Esophagus muscularis mucosa (tissue), 4 donors: ENCODE data around the gene PPAN. TPM values are rescaled to one million over a fixed set of nuclear protein-coding genes. Genes with fewer than 3 reads are reported as not detected.

Experiments used
- DNase-seq: peaks from one replicate; pipeline ENCODE4 v3.0.0-alpha.2; 2017; ENCODE audit errors: extremely low spot score
- H3K27ac ChIP-seq, 4 donors: fragments of 200-600 bp; sonication (generic); replicated peaks in 1 of 4; 1 replicate in 3 of 4; 2 replicates in 1 of 4; pipeline ENCODE4 v1.5.1; 2016 to 2019; ENCODE audit warnings: mild to moderate bottlenecking in 1 of 4
- H3K27me3 ChIP-seq, 4 donors: fragments of 200-600 bp; sonication (generic); one replicate each; pipeline versions ENCODE4 v1.5.1 to v1.6.0; 2016 to 2019
- H3K36me3 ChIP-seq, 4 donors: fragments of 200-600 bp; sonication (generic); one replicate each; pipeline ENCODE4 v1.5.1; 2016 to 2019
- H3K4me1 ChIP-seq, 4 donors: fragments of 200-600 bp; sonication (generic); one replicate each; pipeline ENCODE4 v1.5.1; 2016 to 2019
- H3K4me3 ChIP-seq, 4 donors: fragments of 200-600 bp; sonication (generic); 1 replicate in 2 of 4; 2 replicates in 2 of 4; pipeline ENCODE4 v1.5.1; 2016 to 2019; ENCODE audit warnings: mild to moderate bottlenecking in 4 of 4, moderate library complexity in 1 of 4
- H3K9me3 ChIP-seq, 4 donors: fragments of 200-600 bp; sonication (generic); 1 replicate in 3 of 4; 2 replicates in 1 of 4; pipeline ENCODE4 v1.5.1; 2016 to 2019
- EP300 ChIP-seq: sonication (generic); formaldehyde crosslinking; IDR thresholded peaks from one replicate; pipeline ENCODE4 v1.6.1; 2017; ENCODE audit warnings: antibody characterized with exemption
- POLR2A ChIP-seq: fragments of 450-650 bp; IDR thresholded peaks from one replicate; pipeline ENCODE4 v1.6.1; 2017; ENCODE audit warnings: antibody characterized with exemption, moderate library complexity, mild to moderate bottlenecking, low read depth
- POLR2AphosphoS5 ChIP-seq, 2 donors: sonication (generic); formaldehyde crosslinking; IDR thresholded peaks; one replicate each; pipeline ENCODE4 v1.6.1; 2017; ENCODE audit warnings: antibody characterized with exemption in 2 of 2
- WGBS: methylation state at CpG from one replicate; pipeline ENCODE4 v1.1.5; 2018; 5-methylcytosine and 5-hydroxymethylcytosine counted together
- intact Hi-C: fragments of 100-400 bp; cut with DNase I; formaldehyde crosslinking; loops from one replicate; pipeline ENCODE4 v1.15.1; 2023
- total RNA-seq, 4 donors: library from RNA; depleted of rRNA; stranded (reverse); fragments of >200 nt; gene quantifications; one replicate each; pipeline versions ENCODE4 v1.1.0 to v1.2.1, GENCODE V29; 2016
- TF ChIP-seq, protein P1 (sequence below), 3 experiments: fragments of 200-600 bp in 2 of 3; fragments of 450-650 bp in 1 of 3; sonication (generic) in 2 of 3; IDR thresholded peaks; one replicate each; pipeline ENCODE4 v1.5.1; 2017 to 2019; ENCODE audit warnings: antibody characterized with exemption in 3 of 3, mild to moderate bottlenecking in 2 of 3, moderate library complexity in 1 of 3

The PPAN gene
- total RNA-seq, 4 donors from 2014 or later: 22.7 to 39.3 (median 29.1) TPM

DNA sequence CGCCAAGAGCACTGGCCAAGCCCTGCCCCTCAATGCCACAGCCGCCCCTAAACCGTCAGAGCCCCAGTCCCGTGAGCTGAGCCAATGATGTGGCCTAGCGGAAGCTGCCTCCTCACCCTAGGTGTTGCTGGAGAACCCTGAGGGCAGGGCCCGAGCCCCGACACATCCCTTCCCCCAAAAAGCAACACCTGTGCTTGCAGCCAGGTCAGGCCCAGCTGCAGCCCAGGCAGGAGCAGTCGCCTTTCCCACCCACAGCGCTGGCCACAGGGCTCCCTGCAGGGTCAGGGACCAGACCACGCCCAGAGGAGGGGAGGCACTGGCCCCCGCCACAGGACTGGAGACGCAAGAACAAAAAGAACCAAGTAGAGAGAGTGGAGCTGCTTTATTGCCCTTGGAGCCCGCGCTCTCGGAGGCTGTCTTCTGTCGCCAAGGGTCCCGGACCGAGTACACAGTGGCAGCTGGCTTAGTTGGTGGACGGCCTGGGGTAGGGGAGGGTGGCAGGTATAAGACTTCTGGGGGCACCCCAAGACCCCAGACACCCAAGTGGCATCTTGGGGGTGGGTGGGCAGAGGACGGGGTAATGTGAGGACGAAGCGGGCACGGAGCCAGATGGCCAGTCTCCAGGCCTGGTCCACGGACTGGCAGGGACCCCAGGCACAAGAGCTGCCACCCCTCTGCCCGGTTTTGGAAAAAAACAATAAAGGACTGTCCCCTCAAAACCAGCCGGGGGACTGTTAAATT is 8.7 kb downstream of the PPAN start:
- no peak overlapping the region for H3K4me3 ChIP-seq
- no peak for DNase-seq
- no peaks in the 10 kb centered on the region for H3K27me3 ChIP-seq
- H3K9me3 ChIP-seq: no peaks in the 10 kb centered on the region
- intact Hi-C loops: no loop called here
- no peak overlapping the region for H3K27ac ChIP-seq
- peaks cover 15 to 47% (median 30%) of the 10 kb centered on the region in 4 donors for H3K4me1 ChIP-seq
- peaks cover 46 to 74% (median 71%) of the 10 kb centered on the region in 4 donors for H3K36me3 ChIP-seq
- 81% methylated on average over 25 of the region's 26 CpGs for WGBS
- TF ChIP-seq POLR2A: no peak
- TF ChIP-seq, protein P1, sequence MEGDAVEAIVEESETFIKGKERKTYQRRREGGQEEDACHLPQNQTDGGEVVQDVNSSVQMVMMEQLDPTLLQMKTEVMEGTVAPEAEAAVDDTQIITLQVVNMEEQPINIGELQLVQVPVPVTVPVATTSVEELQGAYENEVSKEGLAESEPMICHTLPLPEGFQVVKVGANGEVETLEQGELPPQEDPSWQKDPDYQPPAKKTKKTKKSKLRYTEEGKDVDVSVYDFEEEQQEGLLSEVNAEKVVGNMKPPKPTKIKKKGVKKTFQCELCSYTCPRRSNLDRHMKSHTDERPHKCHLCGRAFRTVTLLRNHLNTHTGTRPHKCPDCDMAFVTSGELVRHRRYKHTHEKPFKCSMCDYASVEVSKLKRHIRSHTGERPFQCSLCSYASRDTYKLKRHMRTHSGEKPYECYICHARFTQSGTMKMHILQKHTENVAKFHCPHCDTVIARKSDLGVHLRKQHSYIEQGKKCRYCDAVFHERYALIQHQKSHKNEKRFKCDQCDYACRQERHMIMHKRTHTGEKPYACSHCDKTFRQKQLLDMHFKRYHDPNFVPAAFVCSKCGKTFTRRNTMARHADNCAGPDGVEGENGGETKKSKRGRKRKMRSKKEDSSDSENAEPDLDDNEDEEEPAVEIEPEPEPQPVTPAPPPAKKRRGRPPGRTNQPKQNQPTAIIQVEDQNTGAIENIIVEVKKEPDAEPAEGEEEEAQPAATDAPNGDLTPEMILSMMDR (IDR thresholded peaks at IDR 0.05): no peak
- no peak for TF ChIP-seq POLR2AphosphoS5 (IDR thresholded peaks at IDR 0.05)
- no peak for TF ChIP-seq EP300

DNA sequence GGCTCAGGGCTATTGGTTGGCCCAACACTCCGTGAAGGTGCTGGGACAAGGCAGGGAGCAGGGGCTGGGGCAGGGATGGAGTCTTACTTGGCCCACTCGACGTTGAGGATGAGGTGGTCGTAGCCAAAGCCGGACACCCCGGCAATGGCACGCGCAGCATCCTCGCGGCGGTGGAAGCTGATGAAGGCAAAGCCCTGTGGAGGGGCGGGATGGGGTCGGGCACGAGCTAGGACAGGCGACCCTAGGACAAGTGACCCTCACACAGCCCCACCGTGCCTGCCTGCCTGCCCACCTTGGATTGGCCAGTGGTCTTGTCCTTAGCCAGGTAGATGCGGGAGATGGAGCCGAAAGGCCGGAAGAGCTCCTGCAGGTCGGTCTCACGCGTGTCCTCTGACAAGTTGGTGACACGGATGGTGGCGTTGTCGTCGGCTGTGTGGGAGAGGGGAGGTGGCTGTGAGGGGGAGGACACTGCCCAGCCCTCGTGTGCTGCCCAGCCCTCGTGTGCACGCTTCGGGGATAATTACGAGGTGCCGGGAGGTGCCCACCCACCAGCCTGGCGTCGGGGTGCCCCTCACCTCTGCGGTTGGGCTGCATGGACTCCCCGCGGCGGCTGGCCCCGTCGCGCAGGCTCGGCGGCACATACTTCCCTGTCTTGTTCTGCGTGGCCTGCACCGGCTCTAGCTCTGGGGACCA is 9.4 kb downstream of the PPAN start:
- intact Hi-C loops: no loop called here
- no peak for DNase-seq
- Histone ChIP-seq H3K4me1 (peaks cover 18 to 54% (median 34%) of the 10 kb centered on the region in 4 donors), H3K27me3 (no peaks in the 10 kb centered on the region), H3K9me3 (no peaks in the 10 kb centered on the region), H3K27ac (no peak overlapping the region), H3K4me3 (no peak overlapping the region), H3K36me3 (peaks cover 39 to 66% (median 64%) of the 10 kb centered on the region in 4 donors)
- no peak for TF ChIP-seq POLR2A
- TF ChIP-seq POLR2AphosphoS5 (IDR thresholded peaks at IDR 0.05): no peak
- TF ChIP-seq, protein P1 (IDR thresholded peaks at IDR 0.05): no peak
- no peak for TF ChIP-seq EP300
- WGBS: 86% methylated on average over 29 of the region's 45 CpGs

DNA sequence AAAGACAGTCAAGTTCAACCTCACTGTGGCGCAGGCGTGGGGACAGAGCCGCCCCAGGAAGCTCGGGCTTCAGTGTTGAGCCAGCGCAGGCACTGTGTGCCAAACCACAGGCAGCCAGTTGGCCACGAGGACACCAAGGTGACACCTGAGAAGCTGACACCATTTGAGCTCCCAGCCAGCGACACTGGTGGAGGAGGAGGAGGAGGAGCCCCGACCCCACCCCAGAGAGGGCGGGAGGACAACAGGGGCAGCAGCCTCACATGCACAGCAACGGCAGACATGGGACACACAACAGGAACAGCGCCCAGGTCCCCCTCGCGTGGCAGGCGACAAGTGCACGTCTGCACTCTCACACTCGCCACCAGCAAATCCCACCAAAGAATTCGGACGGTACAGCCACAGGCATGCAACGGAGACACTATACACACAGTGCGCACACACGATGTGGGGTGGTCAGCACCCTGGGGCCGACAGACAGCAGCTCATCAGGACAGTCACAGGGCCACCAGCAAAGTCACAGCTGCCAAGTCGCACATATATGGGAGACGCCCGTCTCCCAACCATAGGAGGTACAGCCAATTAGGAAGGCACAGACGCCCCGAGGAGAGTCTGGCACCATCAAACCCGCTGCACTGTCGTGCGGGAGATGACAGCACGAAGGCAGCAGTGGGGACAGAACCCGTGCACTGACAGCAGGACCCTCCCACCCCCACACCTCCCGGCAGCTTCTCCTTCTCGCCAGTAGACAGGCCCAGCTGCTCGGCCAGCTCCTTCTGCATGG is 10.1 kb downstream of the PPAN start:
- WGBS: 90% methylated on average over 24 of the region's 35 CpGs

DNA sequence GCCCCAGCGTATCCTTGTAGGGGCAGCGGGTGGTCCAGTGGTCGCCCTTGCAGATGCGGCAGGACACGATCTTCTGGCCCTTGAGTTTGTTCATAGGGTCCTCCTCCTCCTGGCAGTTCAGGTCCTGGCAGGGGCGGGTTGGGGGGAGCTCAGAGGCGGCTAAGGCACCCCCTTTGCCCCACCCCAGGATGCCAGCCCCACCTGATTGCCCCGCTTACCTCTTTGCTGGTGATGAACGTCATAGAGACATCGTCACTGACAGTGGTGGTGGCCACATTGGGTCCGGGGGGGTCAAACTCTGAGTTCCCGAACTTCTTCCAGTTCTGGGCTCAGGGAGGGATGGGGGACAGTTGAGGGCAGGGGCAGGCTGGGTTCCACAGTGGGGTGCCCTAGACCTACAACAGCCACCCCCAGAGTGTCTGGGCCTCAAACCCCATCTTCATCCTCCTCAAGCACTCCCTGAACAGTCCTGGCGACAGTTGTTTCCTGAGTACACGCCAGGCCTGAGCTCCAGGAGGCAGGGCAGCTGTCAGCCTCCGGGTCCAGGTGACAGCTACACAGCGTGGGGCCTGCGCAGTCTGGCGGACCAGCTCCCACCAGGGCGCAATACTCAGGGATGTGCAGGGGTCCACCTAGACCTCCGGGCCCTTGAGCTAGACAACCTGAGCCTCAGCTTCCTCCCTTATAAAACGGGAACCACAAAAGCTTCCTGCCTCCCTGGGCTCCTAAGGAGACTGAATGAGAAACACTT is 10.9 kb downstream of the PPAN start:
- WGBS: 85% methylated on average over 6 of the region's 21 CpGs
- intact Hi-C loops: no loop called here

More for the DNA sequence above, 10.1 kb downstream of the PPAN start:
- TF ChIP-seq POLR2A (no peak), POLR2AphosphoS5 (IDR thresholded peaks at IDR 0.05) (no peak), EP300 (no peak)
- TF ChIP-seq, protein P1 (IDR thresholded peaks at IDR 0.05): no peak
- Histone ChIP-seq H3K4me3 (no peak overlapping the region), H3K27me3 (no peaks in the 10 kb centered on the region), H3K36me3 (peaks cover 32 to 59% (median 57%) of the 10 kb centered on the region in 4 donors), H3K27ac (no peak overlapping the region), H3K4me1 (peaks cover 18 to 58% (median 38%) of the 10 kb centered on the region in 4 donors), H3K9me3 (no peaks in the 10 kb centered on the region)
- intact Hi-C loops: no loop called here
- DNase-seq: no peak

More for the DNA sequence above, 10.9 kb downstream of the PPAN start:
- TF ChIP-seq POLR2A: no peak
- TF ChIP-seq POLR2AphosphoS5 (IDR thresholded peaks at IDR 0.05): no peak
- TF ChIP-seq, protein P1 (IDR thresholded peaks at IDR 0.05): no peak
- no peak for TF ChIP-seq EP300
- Histone ChIP-seq H3K4me1 (peaks cover 18 to 58% (median 45%) of the 10 kb centered on the region in 4 donors), H3K27me3 (no peaks in the 10 kb centered on the region), H3K9me3 (no peaks in the 10 kb centered on the region), H3K27ac (no peak overlapping the region), H3K36me3 (peaks cover 29 to 53% (median 50%) of the 10 kb centered on the region in 4 donors), H3K4me3 (no peak overlapping the region)
- no peak for DNase-seq
